HFFc6 (cell line): ENCODE results near the gene PHTF2. TPM values are rescaled to one million over a fixed set of nuclear protein-coding genes. Genes with fewer than 3 reads are reported as not detected.
A peak's percentile ranks its signal among the peaks of the same experiment; 100 is the strongest.
"Not testable (repeated sequence)": the region's sequence is repeated elsewhere in the genome, so short reads cannot be mapped to it uniquely, and the experiment has no call there.

Experiments used
- DNase-seq: peaks from one replicate; pipeline ENCODE4 v3.0.0-alpha.2; 2018
- H3K27ac Mint-ChIP-seq: 2 replicates; pipeline ENCODE4 v1.8.0; 2020; ENCODE audit warnings: mild to moderate bottlenecking, mixed read lengths
- H3K27me3 Mint-ChIP-seq: 2 replicates; pipeline ENCODE4 v1.8.0; 2021; ENCODE audit warnings: mild to moderate bottlenecking, moderate library complexity, mixed read lengths; ENCODE audit not compliant: insufficient read depth
- H3K36me3 Mint-ChIP-seq: 2 replicates; pipeline ENCODE4 v1.8.0; 2021; ENCODE audit warnings: low read depth, mixed read lengths
- H3K4me1 Mint-ChIP-seq: 2 replicates; pipeline ENCODE4 v1.8.0; 2020; ENCODE audit warnings: low read depth, mixed read lengths
- H3K4me3 Mint-ChIP-seq: 2 replicates; pipeline ENCODE4 v1.8.0; 2020; ENCODE audit warnings: mild to moderate bottlenecking, moderate library complexity, mixed read lengths
- H3K9me3 Mint-ChIP-seq: 2 replicates; pipeline ENCODE4 v1.8.0; 2020; ENCODE audit warnings: mild to moderate bottlenecking, mixed read lengths
- total RNA-seq, 6 experiments: library from RNA; stranded (reverse); fragmentation: NEBNext Ultra II Directional; extraction: Animal tissue kit (Norgen Biotek cat#: 25700); gene quantifications; 2 replicates in 1 of 6; 3 replicates in 5 of 6; pipeline ENCODE4 v1.2.3, GENCODE V29; 2021
- TF ChIP-seq, protein P1 (sequence below): fragments of 200-600 bp; sonication (generic); IDR thresholded peaks from 2 replicates; pipeline ENCODE4 v1.5.0; 2021; ENCODE audit warnings: antibody characterized with exemption, mild to moderate bottlenecking

PHTF2 gene
- total RNA-seq, 6 experiments from 2014 or later, result 59.8 to 83.2 (median 71.9) TPM

DNA sequence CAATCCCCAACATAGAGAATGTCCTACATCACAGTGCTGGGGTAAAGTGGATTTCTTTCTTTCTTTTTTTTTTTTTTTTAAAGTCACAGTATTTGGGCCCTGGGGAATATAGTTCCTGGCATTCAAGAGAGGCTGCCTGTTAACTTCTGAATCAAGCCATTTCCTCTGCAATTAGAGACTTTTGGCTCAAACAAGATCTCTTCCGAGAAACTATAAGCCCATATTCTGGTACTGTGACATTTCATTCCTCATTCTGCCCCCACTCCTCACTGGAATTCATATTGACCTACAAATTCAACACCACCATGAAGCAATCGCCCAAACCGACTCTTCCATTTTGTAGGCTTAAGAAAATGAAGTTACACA lies 187.4 kb downstream of the PHTF2 start:
- H3K4me1 Mint-ChIP-seq, result peaks cover 10% of the 10 kb centered on the region; the same call in 1 of the 2 replicates
- H3K27ac Mint-ChIP-seq, result no peak overlapping the region
- H3K36me3 Mint-ChIP-seq, result peaks cover 6% of the 10 kb centered on the region; the same call in 1 of the 2 replicates

DNA sequence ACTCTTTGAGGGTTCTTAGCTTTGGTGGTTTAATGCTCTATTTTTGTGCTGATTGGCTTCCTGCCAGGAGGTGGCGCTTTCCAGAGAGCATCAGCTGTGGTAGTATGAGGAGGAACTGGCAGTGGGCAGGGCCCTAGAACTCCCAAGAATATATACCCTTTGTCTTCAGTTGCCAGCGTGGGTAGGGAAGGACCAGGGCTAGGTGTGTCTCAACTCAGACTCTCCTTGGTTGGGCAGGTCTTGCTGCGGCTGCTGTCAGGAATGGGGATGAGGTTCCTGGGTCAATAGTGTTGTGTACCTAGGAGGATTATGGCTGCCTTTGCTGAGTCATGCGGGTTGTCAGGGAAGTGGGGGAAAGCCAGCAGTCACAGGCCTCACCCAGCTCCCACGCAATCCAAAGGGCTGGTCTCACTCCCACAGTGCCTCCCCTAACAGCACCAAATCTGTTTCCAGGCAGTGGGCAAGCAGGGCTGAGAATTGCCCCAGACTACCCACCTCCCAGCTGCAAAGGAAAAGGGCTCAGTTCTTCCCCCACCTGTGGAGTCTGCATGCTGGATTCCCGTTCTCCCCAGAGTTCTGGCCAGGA lies 191.5 kb downstream of the PHTF2 start:
- Mint-ChIP-seq H3K4me3 (no peak overlapping the region), H3K9me3 (no peaks in the 10 kb centered on the region), H3K27ac (peak overlapping the region; percentile 56; the same call in 1 of the 2 replicates), H3K27me3 (peaks cover 11% of the 10 kb centered on the region), H3K36me3 (peaks cover 6% of the 10 kb centered on the region; the same call in 1 of the 2 replicates), H3K4me1 (0 out of 2 replicates have a peak, but pooled peaks cover 5% of the 10 kb centered on the region)
- DNase-seq, result no peak
- TF ChIP-seq, protein P1, sequence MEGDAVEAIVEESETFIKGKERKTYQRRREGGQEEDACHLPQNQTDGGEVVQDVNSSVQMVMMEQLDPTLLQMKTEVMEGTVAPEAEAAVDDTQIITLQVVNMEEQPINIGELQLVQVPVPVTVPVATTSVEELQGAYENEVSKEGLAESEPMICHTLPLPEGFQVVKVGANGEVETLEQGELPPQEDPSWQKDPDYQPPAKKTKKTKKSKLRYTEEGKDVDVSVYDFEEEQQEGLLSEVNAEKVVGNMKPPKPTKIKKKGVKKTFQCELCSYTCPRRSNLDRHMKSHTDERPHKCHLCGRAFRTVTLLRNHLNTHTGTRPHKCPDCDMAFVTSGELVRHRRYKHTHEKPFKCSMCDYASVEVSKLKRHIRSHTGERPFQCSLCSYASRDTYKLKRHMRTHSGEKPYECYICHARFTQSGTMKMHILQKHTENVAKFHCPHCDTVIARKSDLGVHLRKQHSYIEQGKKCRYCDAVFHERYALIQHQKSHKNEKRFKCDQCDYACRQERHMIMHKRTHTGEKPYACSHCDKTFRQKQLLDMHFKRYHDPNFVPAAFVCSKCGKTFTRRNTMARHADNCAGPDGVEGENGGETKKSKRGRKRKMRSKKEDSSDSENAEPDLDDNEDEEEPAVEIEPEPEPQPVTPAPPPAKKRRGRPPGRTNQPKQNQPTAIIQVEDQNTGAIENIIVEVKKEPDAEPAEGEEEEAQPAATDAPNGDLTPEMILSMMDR, result no peak

More for the DNA sequence above, 187.4 kb downstream of the PHTF2 start:
- H3K27me3 Mint-ChIP-seq, result peaks cover 2% of the 10 kb centered on the region; the same call in 1 of the 2 replicates
- no peak overlapping the region for H3K4me3 Mint-ChIP-seq
- H3K9me3 Mint-ChIP-seq, result no peaks in the 10 kb centered on the region
- no peak for DNase-seq
- TF ChIP-seq, protein P1, result no peak

DNA sequence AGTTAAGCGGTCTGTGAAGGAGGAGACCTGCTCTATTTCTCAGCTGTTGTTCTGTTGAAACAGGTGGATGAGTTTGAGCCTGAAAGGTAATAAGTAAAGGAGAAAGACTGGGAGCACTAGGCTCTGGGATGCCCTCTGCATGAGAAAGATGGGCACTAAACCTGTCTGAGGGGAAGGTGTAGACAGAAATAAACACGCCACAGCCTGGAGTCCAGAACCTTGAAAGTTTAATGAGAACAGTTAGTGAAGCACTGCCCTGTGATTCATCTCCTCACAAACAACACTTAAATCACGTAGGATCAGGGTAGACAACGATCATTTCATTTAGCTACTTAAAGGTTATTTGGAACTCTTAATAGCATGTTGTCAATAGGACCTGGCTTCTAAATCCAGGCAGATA lies 193.1 kb downstream of the PHTF2 start:
- Mint-ChIP-seq H3K9me3 (no peaks in the 10 kb centered on the region), H3K4me1 (peaks cover 16% of the 10 kb centered on the region), H3K27me3 (peaks cover 8% of the 10 kb centered on the region)

DNA sequence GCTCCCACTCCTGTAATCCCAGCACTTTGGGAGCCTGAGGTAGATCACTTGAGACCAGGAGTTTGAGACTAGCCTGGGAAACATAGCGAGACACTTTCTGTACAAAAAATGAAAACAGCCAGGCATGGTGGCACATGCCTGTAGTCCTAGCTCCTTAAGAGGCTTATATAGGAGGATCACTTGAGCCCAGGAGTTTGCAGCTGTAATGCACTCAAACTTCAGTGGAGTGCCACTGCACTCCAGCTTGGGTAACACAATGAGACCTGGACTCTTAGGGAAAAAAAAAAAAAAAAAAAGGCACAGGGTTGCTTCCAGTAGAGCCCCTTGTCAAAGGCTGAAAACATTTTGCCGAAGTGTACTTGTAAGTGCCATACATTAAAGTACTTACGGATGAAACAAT lies 195.3 kb downstream of the PHTF2 start:
- H3K4me3 Mint-ChIP-seq, result no peak overlapping the region
- peaks cover 12% of the 10 kb centered on the region for H3K27me3 Mint-ChIP-seq
- peaks cover 6% of the 10 kb centered on the region; the same call in 1 of the 2 replicates for H3K36me3 Mint-ChIP-seq
- peaks cover 3% of the 10 kb centered on the region; the same call in 1 of the 2 replicates for H3K9me3 Mint-ChIP-seq
- no peak overlapping the region for H3K27ac Mint-ChIP-seq
- TF ChIP-seq, protein P1, result no peak
- H3K4me1 Mint-ChIP-seq, result peaks cover 16% of the 10 kb centered on the region
- no peak for DNase-seq

More for the DNA sequence above, 193.1 kb downstream of the PHTF2 start:
- H3K4me3 Mint-ChIP-seq, result no peak overlapping the region
- peaks cover 6% of the 10 kb centered on the region; the same call in 1 of the 2 replicates for H3K36me3 Mint-ChIP-seq
- H3K27ac Mint-ChIP-seq, result no peak overlapping the region
- TF ChIP-seq, protein P1, result no peak
- DNase-seq, result no peak

DNA sequence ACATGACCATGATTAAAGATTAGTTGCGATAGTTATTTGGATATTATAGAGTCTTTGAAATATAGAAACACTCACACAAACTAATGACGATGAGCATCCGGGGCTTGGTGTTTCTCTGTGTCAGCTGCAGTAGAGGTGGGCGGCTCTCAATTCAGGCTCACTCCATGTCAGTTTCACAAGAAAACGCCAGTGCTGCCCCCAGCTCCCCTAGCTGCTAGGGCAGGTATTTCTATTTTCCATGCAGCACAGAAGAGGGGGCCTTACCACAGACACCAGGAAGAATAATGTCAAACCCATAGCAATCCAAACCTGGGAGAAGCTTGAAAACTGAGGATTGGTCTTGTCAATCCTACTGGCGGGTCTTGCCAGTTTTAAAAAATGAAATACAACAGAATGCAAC lies 197.1 kb downstream of the PHTF2 start:
- Mint-ChIP-seq H3K4me1 (peaks cover 12% of the 10 kb centered on the region), H3K27ac (peak overlapping the region; percentile 61; the same call in 1 of the 2 replicates), H3K27me3 (peaks cover 12% of the 10 kb centered on the region), H3K36me3 (no peaks in the 10 kb centered on the region), H3K9me3 (peaks cover 3% of the 10 kb centered on the region; the same call in 1 of the 2 replicates), H3K4me3 (peak overlapping the region; percentile 61)
- TF ChIP-seq, protein P1, result peak; percentile 49
- DNase-seq, result peak; percentile 14

DNA sequence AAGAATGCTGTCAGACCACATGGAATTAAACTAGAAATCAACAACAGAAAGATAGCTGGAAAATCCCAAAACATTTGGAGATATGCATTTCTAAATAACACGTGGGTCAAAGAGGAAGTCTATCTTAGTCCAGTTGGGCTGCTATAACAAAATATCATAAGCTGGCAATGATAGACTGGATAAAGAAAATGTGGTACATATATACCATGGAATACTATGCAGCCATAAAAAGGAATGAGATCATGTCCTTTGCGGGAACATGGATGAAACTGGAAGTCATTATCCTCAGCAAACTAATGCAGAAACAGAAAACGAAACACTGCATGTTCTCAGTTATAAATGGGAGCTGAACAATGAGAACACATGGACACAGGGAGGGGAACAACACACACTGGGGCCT lies 200.6 kb downstream of the PHTF2 start:
- peaks cover 12% of the 10 kb centered on the region for H3K4me1 Mint-ChIP-seq
- not testable (repeated sequence) for DNase-seq, H3K36me3 Mint-ChIP-seq, H3K9me3 Mint-ChIP-seq, H3K4me3 Mint-ChIP-seq, H3K27ac Mint-ChIP-seq, H3K27me3 Mint-ChIP-seq
